ENCODE data around the gene MMP15. TPM values are rescaled to one million over a fixed set of nuclear protein-coding genes. Genes with fewer than 3 reads are reported as not detected.

The MMP15 gene
- total and polyA plus RNA-seq, 2 of the 13 experiments (the other 11 are each of a cell fraction or from before 2014, with no cell fraction given), result 35.2 to 44.9 TPM

DNA sequence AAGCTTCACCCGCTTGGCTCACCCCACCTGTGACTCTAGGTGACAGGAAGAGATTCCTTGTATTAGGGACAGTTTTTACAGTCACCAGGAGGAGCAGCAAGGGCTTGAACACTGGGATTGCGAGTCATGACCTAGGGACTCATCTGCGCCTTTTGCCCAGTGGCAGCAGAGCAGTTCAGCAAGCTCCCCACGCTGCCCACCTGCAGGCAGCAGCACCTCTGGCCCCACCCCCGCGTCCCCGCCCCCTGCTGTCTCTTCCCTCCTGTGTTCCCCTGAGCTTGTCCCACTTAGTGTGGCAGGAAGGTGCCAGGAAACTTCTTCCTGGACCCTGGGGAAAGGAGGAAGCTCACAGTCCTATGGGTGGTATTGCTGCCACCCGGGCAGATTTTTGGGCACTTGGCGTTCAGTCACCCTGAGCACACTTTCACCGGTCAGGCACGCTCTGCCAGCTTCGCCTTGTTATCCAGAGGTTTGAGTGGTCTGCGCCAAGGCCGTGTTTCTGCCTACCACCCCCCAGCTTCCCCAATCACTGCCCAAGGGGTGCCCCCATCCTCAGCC is 8.7 kb downstream of the MMP15 start:
- BruUV-seq (replicated peaks), result no TSS peak
- 100% methylated on average over 8 of the region's 14 CpGs for WGBS (ENCODE audit: low lambda C conversion rate)
- no peak overlapping the region for H2AFZ ChIP-seq (ENCODE audit: low read length)
- H4K20me1 ChIP-seq (ENCODE audit: insufficient read depth, low read length), result peaks cover 20% of the 10 kb centered on the region; the same call in 1 of the 2 replicates
- TF ChIP-seq ZBED4 (CRISPR knock-in tag; IDR thresholded peaks at IDR 0.05; ENCODE audit: borderline replicate concordance), result no peak
- no peak for TF ChIP-seq GLMP (CRISPR knock-in tag; IDR thresholded peaks at IDR 0.05; ENCODE audit: borderline replicate concordance)
- no peak for TF ChIP-seq SRSF9 (IDR thresholded peaks at IDR 0.05; ENCODE audit: borderline replicate concordance, insufficient read depth, low read depth, low read length, poor library complexity, severe bottlenecking)
- TF ChIP-seq DRAP1 (CRISPR knock-in tag; IDR thresholded peaks at IDR 0.05), result no peak
- no peak for TF ChIP-seq ESRRA (CRISPR knock-in tag; IDR thresholded peaks at IDR 0.05; ENCODE audit: low read depth)
- TF ChIP-seq ZNF337 (CRISPR knock-in tag; IDR thresholded peaks at IDR 0.05; ENCODE audit: borderline replicate concordance, low read depth), result no peak
- no peak for TF ChIP-seq ZNF543 (CRISPR knock-in tag; IDR thresholded peaks at IDR 0.05)
- no peak for TF ChIP-seq JDP2 (CRISPR knock-in tag; IDR thresholded peaks at IDR 0.05; ENCODE audit: borderline replicate concordance)
- no peak for TF ChIP-seq ZNF781 (CRISPR knock-in tag; IDR thresholded peaks at IDR 0.05; ENCODE audit: borderline replicate concordance, not compliant biosample characterization)
- no peak overlapping the region for H3K4me2 ChIP-seq (ENCODE audit: low read depth, low read length)
- no peak overlapping the region for H3K9ac ChIP-seq (ENCODE audit: insufficient read depth, low read depth, low read length)
- peaks cover 27% of the 10 kb centered on the region for H3K4me1 ChIP-seq (ENCODE audit: insufficient read depth, low read length)
- DNase-seq (ENCODE audit: low spot score) (no peak), FAIRE-seq (no peak), ATAC-seq (no peak)
- intact Hi-C loops (cut with micrococcal nuclease; ENCODE audit: unreplicated experiment), result no loop called here
- in situ Hi-C loops (cut with HindIII; ENCODE audit: extremely low pct_ligation_motif_present, low pct_unique_long_range_greater_than_20kb), result no loop called here
- H3K36me3 ChIP-seq (replicated peaks in 1 of 2; ENCODE audit: control insufficient read depth in 1 of 2, insufficient read depth in 2 of 2, low read length in 2 of 2), result peaks cover 12 to 23% of the 10 kb centered on the region in 2 experiments
- ChIA-PET CTCF (ENCODE audit: low intra/inter-chr PET ratio, low total read pairs) (no interaction called here), POLR2A (interaction anchor here (1.4 kb wide), 1 partner anchor 10 kb away, joined by 8 read pairs; no protein-coding TSS in a partner anchor)
- H3K9me3 ChIP-seq (ENCODE audit: low read length), result no peaks in the 10 kb centered on the region
- H3K27me3 ChIP-seq (ENCODE audit: control insufficient read depth in 1 of 2, insufficient read depth in 2 of 2, low read length in 2 of 2), result no peaks in the 10 kb centered on the region
- H3K79me2 ChIP-seq (ENCODE audit: insufficient read depth, low read length), result peaks cover 6% of the 10 kb centered on the region
- H3K4me3 ChIP-seq (replicated peaks in 1 of 3; ENCODE audit: insufficient read depth in 1 of 3, low read depth in 2 of 3, low read length in 3 of 3), result no peak overlapping the region
- H3K27ac ChIP-seq (ENCODE audit: extremely low read length, insufficient read depth, low read length), result no peak overlapping the region

Data from HepG2 (cell line).